HG03354 (cell line): ENCODE results near the gene PPP1R9B.

Source experiments
- ATAC-seq: cut with Tn5 transposase; IDR thresholded peaks from one replicate; pipeline ENCODE4 v1.9.1; 2021; ENCODE audit warnings: mild to moderate bottlenecking; ENCODE audit not compliant: unreplicated experiment, poor library complexity, severe bottlenecking

Gene PPP1R9B

DNA sequence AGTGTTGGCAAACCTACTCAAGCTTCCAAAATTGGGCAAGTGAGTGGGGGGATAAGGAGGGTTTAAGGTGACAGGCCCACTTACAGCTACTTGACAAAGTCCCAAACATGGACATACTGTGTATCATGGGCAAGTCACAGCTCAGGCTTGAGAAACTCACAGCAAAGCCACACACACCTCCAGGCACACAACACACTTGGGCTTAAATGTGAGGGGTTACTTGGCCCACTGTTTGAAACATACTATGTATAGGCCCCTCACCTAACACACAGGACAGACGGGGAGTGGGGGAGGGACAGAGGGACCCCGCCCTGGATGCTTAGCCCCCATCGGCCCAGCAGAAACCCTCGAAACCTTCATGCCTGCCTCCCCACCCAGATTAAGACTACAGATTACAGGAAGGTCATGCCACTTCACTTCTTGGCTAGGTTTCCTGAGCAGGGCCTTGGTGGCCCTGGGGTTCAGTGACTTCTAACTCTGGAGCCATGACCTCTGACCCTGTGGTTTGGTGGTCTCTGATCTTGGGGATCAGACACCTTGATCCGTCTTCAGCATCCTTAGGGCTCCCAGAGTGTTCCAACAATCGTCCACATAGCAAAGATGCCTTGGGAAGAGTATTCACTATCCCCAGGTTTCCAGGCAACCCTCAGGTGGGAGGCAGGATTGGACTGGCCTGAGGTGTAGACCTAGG lies 18.2 kb downstream of the PPP1R9B start:
- ATAC-seq = no peak

DNA sequence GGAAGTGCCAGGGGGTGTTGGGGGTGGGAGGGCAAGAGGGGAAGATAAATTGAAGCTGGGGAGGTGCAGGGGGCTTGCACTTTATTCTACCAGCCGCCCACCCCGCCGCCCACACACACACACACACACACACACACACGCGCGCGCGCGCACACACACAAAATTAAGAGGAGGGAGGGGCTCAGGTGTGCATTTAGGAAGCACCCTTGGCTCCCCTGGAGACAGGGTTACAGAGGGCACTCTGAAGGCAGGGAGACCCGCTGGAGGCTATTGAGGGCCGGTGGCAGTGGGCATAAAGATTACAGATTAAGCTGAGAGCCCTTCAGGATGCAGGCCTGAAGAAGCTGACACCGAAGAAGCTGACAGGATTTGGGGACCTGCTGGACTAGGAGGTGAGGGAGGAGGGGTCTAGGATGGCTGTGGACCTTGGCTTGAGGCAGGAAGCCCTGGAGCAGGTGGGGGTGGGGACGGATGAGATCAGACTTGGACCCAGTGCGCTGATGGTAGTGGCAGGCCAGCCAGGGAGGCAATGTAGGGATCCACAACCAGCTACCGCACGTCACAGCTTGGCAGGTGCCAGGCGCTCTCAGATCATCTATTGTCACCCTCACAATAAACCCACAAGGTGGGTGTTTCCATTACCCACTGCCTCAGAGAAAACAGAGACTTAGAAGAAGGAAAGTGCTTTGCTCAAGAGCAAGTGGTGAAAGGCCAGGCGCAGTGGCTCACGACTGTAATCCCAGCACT lies 19.7 kb downstream of the PPP1R9B start:
- ATAC-seq = no peak

DNA sequence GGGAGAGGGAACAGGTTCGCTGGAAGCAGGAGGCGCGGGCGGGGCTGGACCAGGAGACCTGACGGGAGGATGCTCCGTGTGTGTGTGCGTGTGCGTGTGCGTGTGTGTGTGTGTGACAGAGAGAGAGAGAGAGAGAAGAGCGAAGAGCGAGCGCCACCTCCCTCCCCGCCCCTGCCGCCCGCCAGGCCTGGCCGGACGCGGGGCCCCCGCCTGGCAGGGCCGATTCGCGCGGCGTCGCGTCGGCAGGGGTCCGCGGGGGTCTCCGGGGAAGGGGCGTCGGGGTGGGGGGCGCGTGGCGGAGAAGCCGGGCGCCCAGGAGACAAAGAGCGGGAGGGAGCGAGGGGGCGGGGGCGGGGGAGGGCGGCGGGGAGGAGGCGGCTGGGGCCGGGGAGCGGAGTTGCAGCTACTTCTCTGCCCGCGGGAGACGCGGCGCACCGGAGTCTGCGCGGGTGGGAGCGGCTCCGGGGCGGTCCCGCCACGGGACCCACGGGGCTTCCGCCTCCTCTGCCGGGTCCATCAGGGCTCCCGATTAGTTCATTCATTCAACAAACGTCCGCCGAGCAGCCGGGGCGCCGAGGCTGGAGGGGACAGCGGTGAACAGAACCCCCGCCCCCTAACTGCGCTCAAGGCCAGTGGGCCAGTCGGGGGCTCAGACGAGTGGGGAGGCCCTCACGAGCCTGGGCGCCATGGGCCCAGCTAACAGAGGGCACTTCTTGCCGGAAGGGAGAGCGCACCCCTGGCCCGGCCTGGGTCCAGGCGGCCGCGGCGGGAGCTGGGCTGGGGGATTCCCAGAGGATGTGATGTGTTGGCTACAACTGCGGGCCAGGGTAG lies 20.5 kb downstream of the PPP1R9B start, which contains the start of gene SAMD14:
TSS of gene SAMD14 (minus strand) at position 433 of the 831 bp plus-strand sequence. CDS start 5,201 bp downstream, outside the sequence.
- no peak for ATAC-seq

DNA sequence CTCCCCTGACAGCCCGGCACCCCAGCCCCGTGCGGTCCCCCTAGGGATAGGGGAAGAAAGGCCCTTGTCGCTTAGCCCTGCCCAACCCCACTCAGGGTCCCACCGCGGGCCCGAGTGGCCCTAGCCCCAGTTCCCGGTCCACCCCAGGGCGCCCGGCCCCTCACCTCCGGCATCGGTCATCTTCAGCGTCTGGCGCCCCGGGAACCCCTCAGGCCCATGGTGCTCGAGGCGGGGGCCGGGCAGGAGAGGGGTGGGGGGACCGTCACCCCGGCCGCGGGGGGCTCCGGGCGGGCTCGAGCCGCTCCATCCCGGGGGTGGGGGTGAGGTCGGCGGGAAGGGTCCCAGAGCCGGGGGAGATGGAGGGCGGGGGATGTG lies 21.1 kb downstream of the PPP1R9B start:
- no peak for ATAC-seq

DNA sequence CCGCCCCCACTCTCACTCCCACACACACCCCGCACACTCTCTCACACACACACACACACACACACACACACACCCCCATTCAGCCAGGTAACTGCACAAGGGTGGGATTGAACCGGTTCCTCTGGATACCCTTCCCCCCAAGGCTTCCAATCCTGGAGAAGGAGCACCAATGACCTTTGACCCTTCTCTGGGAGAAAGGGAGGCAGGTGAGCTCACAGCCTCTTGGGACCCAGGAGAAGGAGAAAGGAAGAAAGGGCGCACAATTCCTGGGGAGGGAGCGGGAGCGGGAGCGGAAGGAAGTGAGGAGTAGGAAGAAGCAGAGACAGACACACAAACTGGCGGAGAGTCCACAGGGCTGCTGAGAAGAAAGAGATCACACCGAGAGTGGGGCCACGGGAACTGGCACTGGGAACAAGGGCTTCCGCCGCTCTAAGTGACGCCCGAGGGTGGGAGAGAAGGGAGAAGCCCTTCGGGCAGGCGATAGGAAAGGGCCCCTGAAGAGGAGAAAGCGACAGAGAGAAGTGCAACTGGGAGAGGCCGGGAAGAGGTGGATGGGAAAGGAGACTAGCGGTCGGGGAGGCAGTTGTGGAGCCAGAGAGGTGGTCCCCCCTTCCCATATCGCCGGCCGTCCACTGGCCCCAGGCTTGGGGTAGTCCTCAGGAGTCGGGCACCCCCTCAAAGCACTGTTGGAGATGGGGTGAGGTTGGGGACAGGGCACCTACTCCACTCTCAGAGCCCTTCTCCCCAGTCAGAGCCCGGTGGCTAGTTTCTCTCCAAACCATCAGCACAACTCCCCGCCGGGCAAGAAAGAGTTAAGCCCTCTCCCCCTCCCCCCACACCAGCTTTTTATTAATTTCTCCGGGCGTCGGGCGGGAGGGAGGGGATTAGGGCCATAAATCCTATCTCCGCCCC lies 21.8 kb downstream of the PPP1R9B start:
- ATAC-seq = no peak

DNA sequence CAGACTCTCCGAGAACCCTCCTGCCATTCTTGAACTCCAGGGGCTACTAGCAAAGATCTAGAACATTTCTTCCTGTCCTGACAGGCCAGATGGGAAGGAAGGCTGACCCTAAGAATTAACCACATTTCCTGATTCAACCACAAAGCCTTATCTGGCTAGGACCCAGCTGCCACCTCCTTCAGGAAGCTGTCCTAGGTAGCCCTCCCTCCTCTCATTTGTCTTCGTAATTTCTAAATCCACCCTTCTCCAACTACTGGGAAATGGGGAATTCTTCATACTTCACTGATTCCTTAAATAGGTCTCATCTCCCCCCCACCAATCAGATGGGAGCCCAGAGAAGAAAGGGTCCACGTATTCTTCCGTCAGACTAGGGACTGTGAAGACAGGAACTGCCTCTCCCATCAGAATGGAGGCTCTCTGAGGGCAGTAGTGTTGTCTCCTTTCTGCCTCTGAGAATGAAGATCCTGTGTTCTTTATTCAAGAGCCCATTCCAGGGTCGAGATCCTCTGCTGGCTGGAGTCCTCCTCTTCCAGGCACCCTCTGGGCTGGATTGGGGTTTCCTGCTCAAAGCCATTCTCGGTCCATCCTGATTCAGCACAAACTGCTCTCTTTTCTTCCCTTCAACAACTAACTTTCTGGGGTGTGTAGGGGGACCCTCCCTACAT lies 22.6 kb downstream of the PPP1R9B start:
- no peak for ATAC-seq

DNA sequence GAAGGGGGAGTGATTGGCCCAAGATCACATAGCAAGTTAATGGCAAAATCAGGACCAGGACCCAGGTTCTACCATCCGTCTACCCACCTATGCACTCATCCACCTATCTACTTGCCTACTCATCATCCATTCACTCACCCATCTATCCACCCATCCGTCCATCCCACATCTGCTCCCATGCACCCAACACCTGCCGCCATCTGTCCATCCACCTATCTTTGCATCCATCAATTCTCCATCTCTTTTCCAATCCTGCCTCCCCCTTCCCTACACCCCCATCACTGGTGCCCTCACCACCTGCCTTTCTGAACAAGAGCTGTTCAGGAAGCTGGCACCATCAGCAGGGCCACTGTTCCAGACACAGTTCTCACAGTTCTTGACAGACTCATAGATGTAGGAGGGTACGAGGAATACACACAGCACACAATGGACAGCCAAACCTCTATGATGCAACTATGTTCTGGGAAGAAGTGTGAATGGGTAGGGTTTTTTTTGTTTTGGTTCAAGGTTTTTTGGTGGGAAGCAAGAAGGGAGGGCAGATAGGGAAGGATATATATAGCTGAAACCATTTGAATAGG lies 25.0 kb downstream of the PPP1R9B start:
- no peak for ATAC-seq

DNA sequence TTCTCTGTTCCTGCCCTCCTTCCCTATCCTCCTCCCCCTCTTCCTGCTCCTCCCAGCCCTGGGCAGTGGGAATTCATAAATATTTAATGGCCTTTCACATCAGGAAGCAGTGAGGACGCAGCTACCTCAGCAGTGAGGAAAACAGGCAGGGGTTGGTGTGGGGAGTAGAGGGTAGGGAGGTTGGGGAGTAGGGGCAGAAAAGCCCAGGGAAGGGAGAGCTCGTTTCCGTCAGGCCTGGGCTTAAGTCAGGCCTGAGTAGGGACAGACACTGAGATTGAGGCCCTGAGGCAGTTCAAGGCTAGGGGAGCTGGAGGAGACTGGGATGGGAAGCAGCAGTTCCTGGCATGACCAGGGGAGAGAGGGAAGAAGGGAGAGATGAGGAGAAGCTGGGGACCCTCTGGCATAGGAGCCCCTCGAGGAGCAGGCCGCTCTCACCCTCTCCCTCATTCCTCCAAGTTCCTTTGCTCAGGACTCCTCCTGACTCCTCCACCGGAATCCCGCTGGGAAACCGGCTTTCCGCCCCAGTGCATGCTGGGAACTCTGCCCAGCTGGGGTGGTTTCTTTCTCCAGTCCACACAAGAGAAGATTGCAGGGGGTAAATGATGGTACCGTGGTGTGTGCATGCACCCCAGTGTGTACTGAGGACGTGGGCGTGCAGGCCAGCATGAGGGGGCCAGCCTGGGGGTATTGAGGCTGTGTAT lies 26.7 kb downstream of the PPP1R9B start:
- ATAC-seq = no peak

DNA sequence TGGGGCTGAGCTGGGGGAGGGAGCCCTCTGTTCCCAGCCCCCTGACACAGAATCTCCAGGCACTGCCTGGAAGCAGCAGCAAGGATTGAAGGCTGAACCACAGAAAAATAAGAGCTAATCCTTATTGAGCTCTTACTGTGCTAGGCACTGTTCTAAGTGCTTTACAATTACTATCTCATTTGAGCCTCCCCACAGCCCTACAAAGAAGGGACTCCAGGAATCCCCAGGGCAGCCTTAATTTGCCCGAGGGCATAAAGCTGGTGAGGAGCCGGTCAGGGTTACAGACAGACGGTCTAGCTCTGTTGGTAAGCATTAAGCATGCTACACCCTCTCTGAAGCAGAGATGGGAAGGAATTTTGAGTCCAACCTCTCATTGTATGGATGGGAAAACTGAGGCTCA lies 27.5 kb downstream of the PPP1R9B start:
- ATAC-seq = no peak

DNA sequence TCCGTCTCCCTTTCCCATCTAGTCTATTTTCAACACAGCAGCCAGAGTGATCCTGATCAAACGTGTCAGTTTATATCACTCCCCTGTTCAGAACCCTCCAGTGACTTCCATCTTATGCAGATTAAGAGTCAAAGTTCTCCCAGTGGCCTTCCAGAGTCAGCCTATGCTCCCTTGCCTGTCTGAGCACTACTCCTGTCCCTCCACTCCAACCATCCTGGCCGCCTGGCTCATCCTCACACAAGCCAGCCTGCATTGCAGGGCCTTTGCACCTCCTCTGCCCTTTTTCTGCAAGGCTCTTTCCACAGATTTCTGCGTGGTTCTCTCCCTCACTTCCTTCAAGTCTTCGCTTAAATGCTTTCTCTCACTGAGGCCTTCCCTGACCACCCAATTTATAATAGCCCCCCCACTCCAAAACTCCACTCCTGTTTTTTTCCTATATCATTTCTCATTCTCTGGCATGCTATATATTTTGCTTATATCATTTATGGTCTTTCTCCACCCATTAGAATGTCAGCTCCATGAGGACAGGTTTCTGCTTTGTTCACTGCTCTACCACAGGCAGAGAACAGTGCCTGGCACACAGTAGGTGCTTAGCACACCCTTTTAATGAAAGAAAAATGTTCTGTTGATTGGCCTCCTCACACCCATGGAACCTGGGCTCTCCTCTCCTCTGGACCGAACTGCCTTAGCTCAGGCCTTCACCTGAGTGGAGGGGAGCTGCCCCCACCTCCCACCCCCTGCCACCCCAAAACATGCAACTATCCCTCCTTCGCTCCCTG lies 29.8 kb downstream of the PPP1R9B start:
- ATAC-seq = no peak

DNA sequence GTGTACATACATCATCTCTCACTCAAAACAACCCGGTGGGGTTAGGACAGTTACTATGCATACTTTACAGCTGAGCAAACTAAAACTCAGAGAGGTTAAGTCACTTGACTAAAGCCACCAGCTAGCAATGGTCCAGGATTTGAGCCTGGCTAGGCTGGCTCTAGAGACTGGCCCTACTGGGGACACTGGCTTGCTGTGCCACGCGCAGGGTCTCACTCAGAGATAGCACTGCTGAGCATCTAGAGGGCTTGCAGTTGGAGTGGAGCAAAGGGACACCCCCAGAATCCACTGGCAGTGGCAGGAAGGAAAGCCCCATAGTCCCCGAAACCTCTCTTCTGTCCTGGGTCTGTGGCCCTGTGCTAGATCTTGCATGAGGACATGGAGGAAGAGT lies 31.7 kb downstream of the PPP1R9B start:
- no peak for ATAC-seq

DNA sequence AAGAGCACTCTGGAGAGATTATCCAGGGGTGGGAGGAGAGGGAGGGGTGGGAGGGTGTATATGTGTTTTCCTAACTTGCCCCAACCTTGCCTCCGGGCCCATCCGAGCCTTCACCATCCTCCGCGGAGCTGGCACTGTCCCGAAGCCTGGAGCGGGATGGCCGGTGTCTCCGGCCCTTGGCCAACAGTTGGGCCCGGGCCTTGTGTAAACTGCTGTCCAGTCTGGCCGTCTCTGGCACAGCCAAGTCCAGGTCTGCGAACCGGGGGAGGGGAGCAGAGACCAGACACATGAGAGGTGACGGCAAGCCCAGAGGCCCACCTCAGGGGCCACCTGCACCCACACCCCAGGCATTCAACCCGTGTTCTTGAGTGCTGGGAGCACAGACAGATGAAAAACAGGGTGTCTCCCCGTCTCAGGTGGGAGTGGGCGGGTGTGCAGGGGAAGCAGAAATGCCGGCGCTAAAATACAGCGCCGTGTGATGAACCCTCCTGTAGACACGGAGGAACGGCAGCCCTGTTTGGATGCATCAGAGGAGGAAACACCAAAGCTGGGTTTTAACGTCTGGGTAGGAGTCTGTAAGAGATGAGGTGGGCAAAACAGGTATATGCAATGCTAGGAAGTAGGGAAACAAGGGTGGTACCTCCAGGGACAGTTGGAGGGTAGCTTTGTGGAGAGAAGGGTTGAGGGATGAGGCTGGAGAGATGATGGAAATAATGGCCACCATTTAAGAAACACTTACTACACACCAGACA lies 32.2 kb downstream of the PPP1R9B start:
- ATAC-seq = no peak

DNA sequence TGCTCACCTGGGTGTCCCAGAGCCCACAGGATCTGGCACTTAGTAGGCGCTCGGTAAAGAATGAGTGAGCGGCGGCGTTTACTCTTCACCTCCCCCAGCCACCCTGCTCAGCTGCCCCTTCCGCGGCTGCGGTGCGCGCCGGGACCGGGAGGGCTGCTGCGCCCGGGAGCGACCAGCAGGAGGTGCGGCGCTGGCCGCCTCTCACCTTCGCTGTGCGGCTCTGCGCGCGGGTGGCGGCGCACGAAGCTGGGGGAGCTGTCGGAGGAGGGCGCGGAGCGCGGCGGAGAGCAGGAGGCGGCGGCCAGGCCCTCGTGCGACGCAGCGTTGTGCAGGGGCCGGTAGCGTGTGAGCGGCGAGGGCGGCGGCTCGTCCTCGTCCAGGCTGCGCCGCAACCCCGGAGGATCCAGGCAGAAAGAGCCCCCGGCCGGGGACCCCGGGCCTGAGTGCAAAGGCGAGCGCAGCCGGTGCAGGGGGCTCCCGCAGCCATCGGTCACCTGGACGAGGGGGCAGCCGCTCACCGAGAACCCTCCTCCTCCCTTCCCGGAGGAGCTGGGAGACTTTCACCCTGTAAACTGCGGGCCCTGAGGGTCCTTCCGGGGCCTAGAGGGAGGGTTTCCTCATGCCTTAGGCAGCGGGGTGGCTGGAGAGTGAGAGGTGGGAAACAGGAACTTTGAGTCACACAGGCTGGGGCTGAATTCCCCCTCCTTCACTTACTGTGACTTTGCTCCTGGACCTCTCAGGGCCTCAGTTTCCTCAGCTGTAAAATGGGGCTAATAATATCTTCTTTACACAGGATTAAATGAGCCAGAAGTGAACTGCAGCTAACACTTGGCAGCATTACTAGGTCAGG lies 33.0 kb downstream of the PPP1R9B start:
- ATAC-seq = peak; percentile 67

DNA sequence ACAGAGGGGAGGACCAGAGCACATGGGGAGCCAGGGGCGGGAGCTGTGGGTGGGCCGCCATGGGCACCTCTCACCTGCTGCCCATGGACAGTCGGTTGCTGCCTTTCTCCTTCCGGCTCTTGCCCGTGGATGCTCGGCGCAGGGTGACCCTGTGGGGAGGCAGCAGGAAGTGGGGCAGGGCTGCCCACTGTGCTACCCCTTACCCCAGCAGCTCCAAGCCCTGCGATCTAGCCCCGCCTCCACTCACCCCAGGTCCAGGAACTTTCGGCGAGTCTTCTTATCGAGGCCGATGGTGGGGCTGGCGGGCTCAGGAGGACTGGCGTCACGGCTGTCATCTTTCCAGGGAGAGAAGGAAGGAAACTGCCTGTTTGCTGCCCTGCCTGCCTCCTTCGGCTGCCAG lies 34.7 kb downstream of the PPP1R9B start:
- no peak for ATAC-seq

DNA sequence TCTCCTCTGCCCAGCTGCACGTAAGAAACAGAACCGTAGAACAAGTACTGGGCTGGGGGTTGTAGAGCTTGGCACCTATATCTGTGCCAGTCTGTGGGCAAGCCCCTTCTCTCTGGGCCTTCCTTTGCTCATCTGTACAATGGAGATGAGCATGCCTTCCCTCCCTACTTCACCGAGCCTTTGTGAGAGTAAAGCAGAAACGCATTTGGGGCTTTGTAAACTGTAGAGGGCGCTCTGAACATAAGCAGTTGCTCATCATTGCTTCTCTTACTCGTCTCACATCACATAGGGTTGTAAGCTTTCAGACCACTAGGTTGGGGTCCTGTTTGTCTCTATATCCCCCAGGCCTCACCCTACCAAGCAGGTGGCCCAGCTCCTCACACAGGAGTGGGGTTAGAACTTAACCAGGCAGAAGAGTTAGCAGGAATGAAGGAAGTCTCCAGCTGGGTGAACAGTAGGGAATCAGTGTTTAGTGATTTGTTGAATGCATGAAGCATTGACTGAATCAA lies 35.6 kb downstream of the PPP1R9B start:
- no peak for ATAC-seq

DNA sequence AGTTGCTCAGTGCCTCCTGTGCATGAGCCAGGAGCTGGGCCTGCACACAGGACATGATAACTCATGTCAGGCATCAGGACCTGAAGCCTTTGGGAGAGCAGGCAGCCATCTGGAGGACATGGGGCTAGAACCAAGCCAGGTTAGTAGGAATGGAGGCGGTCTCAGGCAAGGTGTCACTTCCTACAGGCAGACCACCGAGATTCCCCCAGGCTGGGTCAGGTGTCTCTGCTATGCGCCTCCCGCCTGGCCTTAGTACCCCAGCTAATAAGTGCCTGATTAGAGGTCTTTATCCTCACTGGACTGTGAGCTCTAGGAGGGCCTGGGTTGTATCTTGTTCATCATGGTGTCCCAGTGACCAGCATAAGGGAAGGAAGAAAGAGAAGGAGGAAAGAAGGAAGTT lies 36.1 kb downstream of the PPP1R9B start:
- no peak for ATAC-seq
